DOHH2 (cell line): ENCODE results near the gene RFLNA.

ENCODE experiments used
- H3F3A ChIP-seq: fragments of 200-600 bp; sonication (generic), shearing (Covaris generic); 2 replicates; pipeline ENCODE4 v1.6.0; 2016; ENCODE audit warnings: antibody characterized with exemption, mild to moderate bottlenecking; ENCODE audit not compliant: control insufficient read depth, insufficient read depth
- H3K27ac ChIP-seq: fragments of 200-600 bp; sonication (generic); 2 replicates; pipeline ENCODE4 v1.5.1; 2014; ENCODE audit warnings: low read depth, mild to moderate bottlenecking, low read length, moderate library complexity
- H3K27me3 ChIP-seq: fragments of 200-600 bp; sonication (generic); 2 replicates; pipeline ENCODE4 v1.6.1; 2014; ENCODE audit warnings: mild to moderate bottlenecking, low read length, mixed read lengths; ENCODE audit not compliant: control insufficient read depth
- H3K36me3 ChIP-seq: fragments of 200-600 bp; sonication (generic); 2 replicates; pipeline ENCODE4 v1.6.1; 2014; ENCODE audit warnings: mild to moderate bottlenecking, low read length, moderate library complexity, mixed read lengths; ENCODE audit not compliant: control insufficient read depth
- H3K4me1 ChIP-seq: fragments of 200-600 bp; sonication (generic); 2 replicates; pipeline ENCODE4 v1.6.1; 2014; ENCODE audit warnings: mild to moderate bottlenecking, low read length, mixed read lengths; ENCODE audit not compliant: control insufficient read depth
- H3K4me2 ChIP-seq: fragments of 200-600 bp; sonication (generic); 2 replicates; pipeline ENCODE4 v1.6.0; 2014; ENCODE audit warnings: mild to moderate bottlenecking, low read length, moderate library complexity
- H3K4me3 ChIP-seq: fragments of 200-600 bp; sonication (generic); 2 replicates; pipeline ENCODE4 v1.5.1; 2014; ENCODE audit warnings: mild to moderate bottlenecking, low read length, mixed read lengths
- H3K79me2 ChIP-seq: fragments of 200-600 bp; sonication (generic); 2 replicates; pipeline ENCODE4 v1.6.1; 2014; ENCODE audit warnings: mild to moderate bottlenecking, low read length, mixed read lengths; ENCODE audit not compliant: control insufficient read depth
- H3K9me2 ChIP-seq: fragments of 200-600 bp; sonication (generic); replicated peaks from 2 replicates; pipeline ENCODE4 v1.6.1; 2014; ENCODE audit warnings: mild to moderate bottlenecking, low read length, mixed read lengths; ENCODE audit not compliant: control insufficient read depth
- H3K9me3 ChIP-seq: fragments of 200-600 bp; sonication (generic); 2 replicates; pipeline ENCODE4 v1.6.1; 2014; ENCODE audit warnings: antibody characterized with exemption, low read length, mixed read lengths; ENCODE audit not compliant: control insufficient read depth, insufficient read depth
- H4K20me1 ChIP-seq: fragments of 200-600 bp; sonication (generic); 2 replicates; pipeline ENCODE4 v1.6.0; 2014; ENCODE audit warnings: low read depth, mild to moderate bottlenecking, antibody characterized with exemption, low read length, moderate library complexity; ENCODE audit not compliant: control insufficient read depth, insufficient read depth
- CTCF ChIP-seq: fragments of 200-600 bp; sonication (generic); IDR thresholded peaks from one replicate; pipeline ENCODE4 v1.5.1; 2014; ENCODE audit warnings: antibody characterized with exemption, mild to moderate bottlenecking, low read depth, low read length; ENCODE audit not compliant: poor library complexity, severe bottlenecking
- EZH2phosphoT487 ChIP-seq: fragments of 200-600 bp; sonication (generic); IDR thresholded peaks from 2 replicates; pipeline ENCODE4 v1.6.1; 2017; ENCODE audit warnings: borderline replicate concordance, mild to moderate bottlenecking, antibody characterized with exemption, low read length, moderate library complexity, mixed read lengths

The RFLNA gene

GRCh38 chr12:124338876-124339603 lies 44.1 kb downstream of the RFLNA start:
- H4K20me1 ChIP-seq = no peaks in the 10 kb centered on the region
- peaks cover 18% of the 10 kb centered on the region for H3K36me3 ChIP-seq

DNA sequence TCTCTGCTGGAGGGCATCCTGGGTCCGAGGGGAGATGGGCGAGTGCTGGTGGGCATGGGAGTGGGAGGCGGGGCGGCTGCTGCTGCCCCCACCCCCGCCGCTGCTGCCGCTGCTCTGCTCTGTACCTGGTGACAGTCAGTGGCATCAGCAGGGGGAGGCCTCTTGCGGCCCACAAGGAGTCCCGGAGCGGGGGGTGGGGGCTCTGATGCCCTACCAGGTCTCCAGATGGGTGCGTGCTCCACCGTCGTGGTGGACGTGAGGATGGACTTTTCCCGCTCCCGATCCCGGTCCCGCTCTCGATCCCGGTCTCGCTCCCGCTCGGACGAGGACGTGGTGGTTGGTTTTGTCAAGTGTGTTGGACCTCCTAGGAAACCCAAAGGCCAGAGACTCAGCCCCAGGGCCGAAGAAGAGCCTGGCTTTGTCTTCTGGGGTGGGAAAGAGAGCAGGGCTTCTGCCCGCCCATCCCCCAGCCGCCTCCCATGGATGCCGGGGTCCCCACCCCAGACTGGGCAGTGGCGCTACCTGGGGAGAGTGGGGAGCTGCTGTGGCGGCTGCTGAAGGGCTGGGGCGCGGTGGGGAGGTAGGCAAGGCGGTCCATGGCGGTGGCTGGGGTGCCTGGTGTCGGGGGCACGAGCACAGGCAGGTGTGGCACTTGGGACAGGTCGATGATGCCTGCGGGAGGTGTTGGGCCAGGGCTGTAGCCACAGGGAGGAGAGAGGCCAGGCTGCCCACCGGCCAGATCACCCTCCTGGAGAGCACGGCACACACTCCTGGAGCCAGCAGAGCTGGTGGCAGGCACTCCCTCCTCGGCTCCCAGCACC lies 45.4 kb downstream of the RFLNA start:
- H3K9me2 ChIP-seq = no peaks in the 10 kb centered on the region
- H3K27ac ChIP-seq = no peak overlapping the region
- H4K20me1 ChIP-seq = no peaks in the 10 kb centered on the region
- peaks cover 10% of the 10 kb centered on the region; the same call in 1 of the 2 replicates for H3K36me3 ChIP-seq
- no peaks in the 10 kb centered on the region for H3F3A ChIP-seq
- H3K4me1 ChIP-seq = no peaks in the 10 kb centered on the region
- H3K4me2 ChIP-seq = no peak overlapping the region
- H3K9me3 ChIP-seq = no peaks in the 10 kb centered on the region
- H3K79me2 ChIP-seq = no peaks in the 10 kb centered on the region
- no peak overlapping the region for H3K4me3 ChIP-seq
- no peak for TF ChIP-seq CTCF
- TF ChIP-seq EZH2phosphoT487 = no peak
- H3K27me3 ChIP-seq = no peaks in the 10 kb centered on the region

More at GRCh38 chr12:124338876-124339603, 44.1 kb downstream of the RFLNA start:
- Histone ChIP-seq H3K4me2 (no peak overlapping the region), H3K27ac (no peak overlapping the region), H3K4me1 (no peaks in the 10 kb centered on the region), H3F3A (no peaks in the 10 kb centered on the region), H3K27me3 (no peaks in the 10 kb centered on the region), H3K4me3 (no peak overlapping the region), H3K9me2 (no peaks in the 10 kb centered on the region), H3K79me2 (no peaks in the 10 kb centered on the region), H3K9me3 (no peaks in the 10 kb centered on the region)
- TF ChIP-seq CTCF (no peak), EZH2phosphoT487 (no peak)

DNA sequence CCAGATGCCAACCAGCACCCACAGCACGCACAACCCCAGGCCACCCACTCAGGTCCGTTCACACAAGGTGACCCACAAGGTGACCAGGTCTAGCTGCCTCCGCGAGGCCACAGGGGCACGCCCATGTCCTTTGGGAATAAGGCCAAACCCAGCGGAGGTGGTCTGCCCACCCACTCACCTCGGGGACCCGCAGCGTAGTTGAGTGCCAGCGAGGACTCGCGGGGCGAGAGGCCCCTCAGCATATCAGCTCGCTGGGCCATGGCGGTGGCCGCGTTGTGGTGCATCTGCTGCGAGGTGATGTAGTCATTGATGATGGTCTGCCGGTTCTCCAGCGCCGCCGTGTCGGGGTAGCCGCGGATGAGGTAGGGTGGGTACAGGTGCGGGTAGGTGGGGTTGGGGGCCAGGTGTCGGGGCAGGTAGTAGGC lies 46.8 kb downstream of the RFLNA start:
- TF ChIP-seq CTCF (no peak), EZH2phosphoT487 (no peak)
- Histone ChIP-seq H4K20me1 (no peaks in the 10 kb centered on the region), H3F3A (no peaks in the 10 kb centered on the region), H3K4me1 (no peaks in the 10 kb centered on the region), H3K79me2 (no peaks in the 10 kb centered on the region), H3K36me3 (peaks cover 7% of the 10 kb centered on the region; the same call in 1 of the 2 replicates), H3K4me2 (no peak overlapping the region), H3K27me3 (no peaks in the 10 kb centered on the region), H3K27ac (no peak overlapping the region), H3K4me3 (no peak overlapping the region), H3K9me2 (no peaks in the 10 kb centered on the region), H3K9me3 (no peaks in the 10 kb centered on the region)
